Keratinocyte (primary cell): ENCODE data around the gene PVR. TPM values are rescaled to one million over a fixed set of nuclear protein-coding genes. Genes with fewer than 3 reads are reported as not detected.

ENCODE experiments used
- DNase-seq: peaks from one replicate; pipeline ENCODE4 v3.0.0-alpha.2; 2011; ENCODE audit warnings: low read depth, missing footprints, low spot score
- FAIRE-seq: peaks from 2 replicates; lab custom pipeline; 2011; peaks lifted over from hg19 to GRCh38; lab: Jason Lieb, UNC
- H2AFZ ChIP-seq: 2 replicates; pipeline ENCODE4 v1.6.0; 2012; ENCODE audit warnings: low read length, control low read depth, inconsistent platforms; ENCODE audit not compliant: control insufficient read depth
- H3K27ac ChIP-seq: 2 replicates; pipeline ENCODE4 v1.5.1; 2011; ENCODE audit warnings: low read length; ENCODE audit not compliant: control insufficient read depth, insufficient read depth
- H3K27me3 ChIP-seq: 3 replicates; pipeline ENCODE4 v1.6.0; 2011; ENCODE audit warnings: low read length; ENCODE audit not compliant: control insufficient read depth, insufficient read depth; ENCODE audit errors: extremely low read depth
- H3K36me3 ChIP-seq, 2 experiments: 2 replicates in 1 of 2; 3 replicates in 1 of 2; pipeline ENCODE4 v1.5.1; 2011; ENCODE audit warnings: low read length in 2 of 2, mild to moderate bottlenecking in 1 of 2; ENCODE audit not compliant: control insufficient read depth in 2 of 2, insufficient read depth in 2 of 2; ENCODE audit errors: extremely low read depth in 1 of 2
- H3K4me1 ChIP-seq: 3 replicates; pipeline ENCODE4 v1.5.1; 2011; ENCODE audit warnings: low read length; ENCODE audit not compliant: control insufficient read depth, insufficient read depth; ENCODE audit errors: extremely low read depth
- H3K4me2 ChIP-seq: 3 replicates; pipeline ENCODE4 v1.6.0; 2011; ENCODE audit warnings: low read depth, low read length; ENCODE audit not compliant: control insufficient read depth, insufficient read depth; ENCODE audit errors: extremely low read depth
- H3K4me3 ChIP-seq, 3 experiments: fragments of 200-600 bp in 1 of 3; sonication (generic) in 1 of 3; 2 replicates in 2 of 3; 3 replicates in 1 of 3; pipeline ENCODE4 v1.5.1; 2011 to 2016; ENCODE audit warnings: low read length in 3 of 3, mild to moderate bottlenecking in 3 of 3, control low read depth in 2 of 3, inconsistent platforms in 1 of 3, low read depth in 1 of 3, mixed read lengths in 1 of 3, mixed run types in 1 of 3, moderate library complexity in 1 of 3; ENCODE audit not compliant: control insufficient read depth in 2 of 3, insufficient read depth in 2 of 3; ENCODE audit errors: extremely low read depth in 1 of 3
- H3K79me2 ChIP-seq: 2 replicates; pipeline ENCODE4 v1.6.0; 2012; ENCODE audit warnings: low read length; ENCODE audit not compliant: control insufficient read depth, insufficient read depth
- H3K9ac ChIP-seq: 3 replicates; pipeline ENCODE4 v1.6.0; 2011; ENCODE audit warnings: low read length; ENCODE audit not compliant: control insufficient read depth, insufficient read depth; ENCODE audit errors: extremely low read depth
- H3K9me1 ChIP-seq: 3 replicates; pipeline ENCODE4 v1.6.0; 2011; ENCODE audit warnings: low read length; ENCODE audit not compliant: control insufficient read depth, insufficient read depth; ENCODE audit errors: extremely low read depth
- H3K9me3 ChIP-seq: 2 replicates; pipeline ENCODE4 v1.5.1; 2012; ENCODE audit warnings: low read depth, low read length; ENCODE audit not compliant: control insufficient read depth
- H4K20me1 ChIP-seq: 3 replicates; pipeline ENCODE4 v1.6.0; 2011; ENCODE audit warnings: low read length; ENCODE audit not compliant: control insufficient read depth, insufficient read depth; ENCODE audit errors: extremely low read depth
- CTCF ChIP-seq, 3 experiments: IDR thresholded peaks in 1 of 3; conservative IDR thresholded peaks in 1 of 3; optimal IDR thresholded peaks in 1 of 3; 2 replicates in 2 of 3; 3 replicates in 1 of 3; pipeline versions ENCODE3 to v1.5.1; 2011; ENCODE audit warnings: low read length in 3 of 3, mild to moderate bottlenecking in 3 of 3, moderate library complexity in 2 of 3, control low read depth in 1 of 3, inconsistent platforms in 1 of 3; ENCODE audit not compliant: insufficient read depth in 2 of 3; ENCODE audit errors: extremely low read depth in 1 of 3
- EZH2 ChIP-seq: IDR thresholded peaks from one replicate; pipeline ENCODE4 v1.6.1; 2012; ENCODE audit warnings: inconsistent platforms, mild to moderate bottlenecking, low read length, moderate library complexity
- dilution Hi-C: fragments of 300-500 bp; cut with MboI; formaldehyde crosslinking; loops from one replicate; pipeline ENCODE4 v1.7.0; 2020; ENCODE audit warnings: low sequenced_read_pairs; ENCODE audit not compliant: extremely low pct_ligation_motif_present
- polyA plus RNA-seq, 5 experiments: library from polyadenylated mRNA; depleted of rRNA in 3 of 5; stranded (reverse) in 3 of 5; stranded (forward) in 1 of 5; unstranded in 1 of 5; fragments of >200 nt; gene quantifications; 1 replicate in 1 of 5; 2 replicates in 3 of 5; 3 replicates in 1 of 5; pipeline versions ENCODE4 v1.2.1 to v1.2.3, GENCODE V29; 2011 to 2012; ENCODE audit warnings: missing spikeins in 2 of 5, low read depth in 1 of 5, low replicate concordance in 1 of 5

The PVR gene
- polyA plus RNA-seq, 1 donor (not counting 4 experiments of a cell fraction or from before 2014, with no cell fraction given): 48.1 TPM

GRCh38 chr19:44696939-44697669 is 53.4 kb downstream of the PVR start:
- Histone ChIP-seq H3K36me3 (no peaks in the 10 kb centered on the region), H2AFZ (no peak overlapping the region), H4K20me1 (no peaks in the 10 kb centered on the region), H3K27ac (no peak overlapping the region), H3K4me1 (peaks cover 19% of the 10 kb centered on the region), H3K9me3 (no peaks in the 10 kb centered on the region), H3K9me1 (no peaks in the 10 kb centered on the region), H3K27me3 (no peaks in the 10 kb centered on the region), H3K79me2 (no peaks in the 10 kb centered on the region), H3K9ac (no peak overlapping the region), H3K4me2 (no peak overlapping the region), H3K4me3 (no peak overlapping the region)
- TF ChIP-seq EZH2: no peak
- no peak for TF ChIP-seq CTCF (optimal IDR thresholded peaks at IDR 0.05 in 1 of 3, IDR thresholded peaks at IDR 0.05 in 1 of 3, conservative IDR thresholded peaks at IDR 0.05 in 1 of 3; ENCODE audit: extremely low read depth in 1 of 3, insufficient read depth in 2 of 3, low read length in 3 of 3)
- no peak for FAIRE-seq
- dilution Hi-C loops: no loop called here
- no peak for DNase-seq

DNA sequence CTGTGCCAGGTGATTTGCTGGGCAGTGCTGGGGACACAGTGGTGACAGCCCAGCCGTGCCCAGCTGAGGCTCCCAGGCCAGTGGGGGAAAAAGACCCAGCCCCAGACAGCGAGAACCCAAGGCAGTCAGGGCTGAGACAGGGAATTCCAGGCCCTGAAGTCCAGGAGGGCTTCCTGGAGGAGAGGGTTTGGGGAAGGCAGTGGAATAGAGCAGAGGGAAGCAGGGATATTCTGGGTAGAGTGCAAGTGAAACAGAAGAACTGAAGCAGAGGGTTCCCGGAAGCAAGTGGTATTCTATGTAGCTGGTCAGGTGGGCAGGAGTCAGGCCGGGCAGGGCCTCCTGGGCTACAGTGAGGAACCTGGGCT is 53.9 kb downstream of the PVR start:
- H3K27ac ChIP-seq: no peak overlapping the region
- no peak for TF ChIP-seq EZH2
- no peaks in the 10 kb centered on the region for H3K36me3 ChIP-seq
- H3K4me2 ChIP-seq: no peak overlapping the region
- no peaks in the 10 kb centered on the region for H3K79me2 ChIP-seq
- H3K9me3 ChIP-seq: no peaks in the 10 kb centered on the region
- no peaks in the 10 kb centered on the region for H3K9me1 ChIP-seq
- no peaks in the 10 kb centered on the region for H3K27me3 ChIP-seq
- no peak overlapping the region for H3K4me3 ChIP-seq
- FAIRE-seq (no peak), DNase-seq (no peak)
- dilution Hi-C loops: no loop called here
- H4K20me1 ChIP-seq: no peaks in the 10 kb centered on the region
- peaks cover 14% of the 10 kb centered on the region for H3K4me1 ChIP-seq
- no peak overlapping the region for H3K9ac ChIP-seq
- no peak overlapping the region for H2AFZ ChIP-seq
